DOHH2 (cell line): ENCODE results near the gene SQSTM1.

ENCODE experiments used
- H3F3A ChIP-seq: fragments of 200-600 bp; sonication (generic), shearing (Covaris generic); 2 replicates; pipeline ENCODE4 v1.6.0; 2016; ENCODE audit warnings: antibody characterized with exemption, mild to moderate bottlenecking; ENCODE audit not compliant: control insufficient read depth, insufficient read depth
- H3K27ac ChIP-seq: fragments of 200-600 bp; sonication (generic); 2 replicates; pipeline ENCODE4 v1.5.1; 2014; ENCODE audit warnings: low read depth, mild to moderate bottlenecking, low read length, moderate library complexity
- H3K27me3 ChIP-seq: fragments of 200-600 bp; sonication (generic); 2 replicates; pipeline ENCODE4 v1.6.1; 2014; ENCODE audit warnings: mild to moderate bottlenecking, low read length, mixed read lengths; ENCODE audit not compliant: control insufficient read depth
- H3K36me3 ChIP-seq: fragments of 200-600 bp; sonication (generic); 2 replicates; pipeline ENCODE4 v1.6.1; 2014; ENCODE audit warnings: mild to moderate bottlenecking, low read length, moderate library complexity, mixed read lengths; ENCODE audit not compliant: control insufficient read depth
- H3K4me1 ChIP-seq: fragments of 200-600 bp; sonication (generic); 2 replicates; pipeline ENCODE4 v1.6.1; 2014; ENCODE audit warnings: mild to moderate bottlenecking, low read length, mixed read lengths; ENCODE audit not compliant: control insufficient read depth
- H3K4me2 ChIP-seq: fragments of 200-600 bp; sonication (generic); 2 replicates; pipeline ENCODE4 v1.6.0; 2014; ENCODE audit warnings: mild to moderate bottlenecking, low read length, moderate library complexity
- H3K4me3 ChIP-seq: fragments of 200-600 bp; sonication (generic); 2 replicates; pipeline ENCODE4 v1.5.1; 2014; ENCODE audit warnings: mild to moderate bottlenecking, low read length, mixed read lengths
- H3K79me2 ChIP-seq: fragments of 200-600 bp; sonication (generic); 2 replicates; pipeline ENCODE4 v1.6.1; 2014; ENCODE audit warnings: mild to moderate bottlenecking, low read length, mixed read lengths; ENCODE audit not compliant: control insufficient read depth
- H3K9me2 ChIP-seq: fragments of 200-600 bp; sonication (generic); replicated peaks from 2 replicates; pipeline ENCODE4 v1.6.1; 2014; ENCODE audit warnings: mild to moderate bottlenecking, low read length, mixed read lengths; ENCODE audit not compliant: control insufficient read depth
- H3K9me3 ChIP-seq: fragments of 200-600 bp; sonication (generic); 2 replicates; pipeline ENCODE4 v1.6.1; 2014; ENCODE audit warnings: antibody characterized with exemption, low read length, mixed read lengths; ENCODE audit not compliant: control insufficient read depth, insufficient read depth
- H4K20me1 ChIP-seq: fragments of 200-600 bp; sonication (generic); 2 replicates; pipeline ENCODE4 v1.6.0; 2014; ENCODE audit warnings: low read depth, mild to moderate bottlenecking, antibody characterized with exemption, low read length, moderate library complexity; ENCODE audit not compliant: control insufficient read depth, insufficient read depth
- CTCF ChIP-seq: fragments of 200-600 bp; sonication (generic); IDR thresholded peaks from one replicate; pipeline ENCODE4 v1.5.1; 2014; ENCODE audit warnings: antibody characterized with exemption, mild to moderate bottlenecking, low read depth, low read length; ENCODE audit not compliant: poor library complexity, severe bottlenecking
- EZH2phosphoT487 ChIP-seq: fragments of 200-600 bp; sonication (generic); IDR thresholded peaks from 2 replicates; pipeline ENCODE4 v1.6.1; 2017; ENCODE audit warnings: borderline replicate concordance, mild to moderate bottlenecking, antibody characterized with exemption, low read length, moderate library complexity, mixed read lengths

The SQSTM1 gene

GRCh38 chr5:179805070-179805528 is 15.6 kb upstream of the SQSTM1 start:
- no peak for TF ChIP-seq EZH2phosphoT487
- TF ChIP-seq CTCF, result no peak
- Histone ChIP-seq H3K79me2 (peaks cover 37% of the 10 kb centered on the region), H3K27ac (no peak overlapping the region), H3K27me3 (no peaks in the 10 kb centered on the region), H3K9me3 (no peaks in the 10 kb centered on the region), H3K4me3 (peak overlapping the region; percentile 71), H3K4me2 (peak overlapping the region; percentile 95), H3K9me2 (no peaks in the 10 kb centered on the region), H3F3A (peaks cover 6% of the 10 kb centered on the region; the same call in 1 of the 2 replicates), H3K4me1 (peaks cover 26% of the 10 kb centered on the region), H4K20me1 (no peaks in the 10 kb centered on the region), H3K36me3 (peaks cover 7% of the 10 kb centered on the region; the same call in 1 of the 2 replicates)

- no peaks in the 10 kb centered on the region for H3K27me3 ChIP-seq
- TF ChIP-seq CTCF (no peak), EZH2phosphoT487 (no peak)
- peak overlapping the region; percentile 95 for H3K4me2 ChIP-seq
- H3K27ac ChIP-seq, result peak overlapping the region; percentile 19; the same call in 1 of the 2 replicates
- H3F3A ChIP-seq, result peaks cover 6% of the 10 kb centered on the region; the same call in 1 of the 2 replicates
- H3K9me3 ChIP-seq, result no peaks in the 10 kb centered on the region
- H4K20me1 ChIP-seq, result no peaks in the 10 kb centered on the region
- peak overlapping the region; percentile 71 for H3K4me3 ChIP-seq
- H3K79me2 ChIP-seq, result peaks cover 37% of the 10 kb centered on the region
- no peaks in the 10 kb centered on the region for H3K9me2 ChIP-seq
- peaks cover 7% of the 10 kb centered on the region; the same call in 1 of the 2 replicates for H3K36me3 ChIP-seq
- peaks cover 26% of the 10 kb centered on the region for H3K4me1 ChIP-seq
These were observed 15.0 kb upstream of the SQSTM1 start for GRCh38 chr5:179805529-179806249.

GRCh38 chr5:179806250-179807048 is 14.3 kb upstream of the SQSTM1 start, which contains the start of gene MGAT4B:
Gene MGAT4B, minus strand, starts transcription at chr5:179806866. Its CDS starts 283 bp downstream, at chr5:179806583.
- H3K79me2 ChIP-seq, result peaks cover 37% of the 10 kb centered on the region
- no peaks in the 10 kb centered on the region for H3K27me3 ChIP-seq
- peak within 1 kb of the TSS; percentile 19; the same call in 1 of the 2 replicates for H3K27ac ChIP-seq
- TF ChIP-seq CTCF (no peak), EZH2phosphoT487 (no peak)
- H3K4me3 ChIP-seq, result peak within 1 kb of the TSS; percentile 71
- peaks cover 1% of the 10 kb centered on the region for H3K36me3 ChIP-seq
- no peaks in the 10 kb centered on the region for H3K9me3 ChIP-seq
- H4K20me1 ChIP-seq, result no peaks in the 10 kb centered on the region
- H3K4me1 ChIP-seq, result peaks cover 26% of the 10 kb centered on the region
- peak within 1 kb of the TSS; percentile 95 for H3K4me2 ChIP-seq
- no peaks in the 10 kb centered on the region for H3K9me2 ChIP-seq
- H3F3A ChIP-seq, result peaks cover 6% of the 10 kb centered on the region; the same call in 1 of the 2 replicates
